Keratinocyte (primary cell): ENCODE results near the gene DDA1. TPM values are rescaled to one million over a fixed set of nuclear protein-coding genes. Genes with fewer than 3 reads are reported as not detected.

ENCODE experiments used
- DNase-seq: peaks from one replicate; pipeline ENCODE4 v3.0.0-alpha.2; 2011; ENCODE audit warnings: low read depth, missing footprints, low spot score
- FAIRE-seq: peaks from 2 replicates; lab custom pipeline; 2011; peaks lifted over from hg19 to GRCh38; lab: Jason Lieb, UNC
- H2AFZ ChIP-seq: 2 replicates; pipeline ENCODE4 v1.6.0; 2012; ENCODE audit warnings: low read length, control low read depth, inconsistent platforms; ENCODE audit not compliant: control insufficient read depth
- H3K27ac ChIP-seq: 2 replicates; pipeline ENCODE4 v1.5.1; 2011; ENCODE audit warnings: low read length; ENCODE audit not compliant: control insufficient read depth, insufficient read depth
- H3K27me3 ChIP-seq: 3 replicates; pipeline ENCODE4 v1.6.0; 2011; ENCODE audit warnings: low read length; ENCODE audit not compliant: control insufficient read depth, insufficient read depth; ENCODE audit errors: extremely low read depth
- H3K36me3 ChIP-seq, 2 experiments: 2 replicates in 1 of 2; 3 replicates in 1 of 2; pipeline ENCODE4 v1.5.1; 2011; ENCODE audit warnings: low read length in 2 of 2, mild to moderate bottlenecking in 1 of 2; ENCODE audit not compliant: control insufficient read depth in 2 of 2, insufficient read depth in 2 of 2; ENCODE audit errors: extremely low read depth in 1 of 2
- H3K4me1 ChIP-seq: 3 replicates; pipeline ENCODE4 v1.5.1; 2011; ENCODE audit warnings: low read length; ENCODE audit not compliant: control insufficient read depth, insufficient read depth; ENCODE audit errors: extremely low read depth
- H3K4me2 ChIP-seq: 3 replicates; pipeline ENCODE4 v1.6.0; 2011; ENCODE audit warnings: low read depth, low read length; ENCODE audit not compliant: control insufficient read depth, insufficient read depth; ENCODE audit errors: extremely low read depth
- H3K4me3 ChIP-seq, 3 experiments: fragments of 200-600 bp in 1 of 3; sonication (generic) in 1 of 3; 2 replicates in 2 of 3; 3 replicates in 1 of 3; pipeline ENCODE4 v1.5.1; 2011 to 2016; ENCODE audit warnings: low read length in 3 of 3, mild to moderate bottlenecking in 3 of 3, control low read depth in 2 of 3, inconsistent platforms in 1 of 3, low read depth in 1 of 3, mixed read lengths in 1 of 3, mixed run types in 1 of 3, moderate library complexity in 1 of 3; ENCODE audit not compliant: control insufficient read depth in 2 of 3, insufficient read depth in 2 of 3; ENCODE audit errors: extremely low read depth in 1 of 3
- H3K79me2 ChIP-seq: 2 replicates; pipeline ENCODE4 v1.6.0; 2012; ENCODE audit warnings: low read length; ENCODE audit not compliant: control insufficient read depth, insufficient read depth
- H3K9ac ChIP-seq: 3 replicates; pipeline ENCODE4 v1.6.0; 2011; ENCODE audit warnings: low read length; ENCODE audit not compliant: control insufficient read depth, insufficient read depth; ENCODE audit errors: extremely low read depth
- H3K9me1 ChIP-seq: 3 replicates; pipeline ENCODE4 v1.6.0; 2011; ENCODE audit warnings: low read length; ENCODE audit not compliant: control insufficient read depth, insufficient read depth; ENCODE audit errors: extremely low read depth
- H3K9me3 ChIP-seq: 2 replicates; pipeline ENCODE4 v1.5.1; 2012; ENCODE audit warnings: low read depth, low read length; ENCODE audit not compliant: control insufficient read depth
- H4K20me1 ChIP-seq: 3 replicates; pipeline ENCODE4 v1.6.0; 2011; ENCODE audit warnings: low read length; ENCODE audit not compliant: control insufficient read depth, insufficient read depth; ENCODE audit errors: extremely low read depth
- EZH2 ChIP-seq: IDR thresholded peaks from one replicate; pipeline ENCODE4 v1.6.1; 2012; ENCODE audit warnings: inconsistent platforms, mild to moderate bottlenecking, low read length, moderate library complexity
- dilution Hi-C: fragments of 300-500 bp; cut with MboI; formaldehyde crosslinking; loops from one replicate; pipeline ENCODE4 v1.7.0; 2020; ENCODE audit warnings: low sequenced_read_pairs; ENCODE audit not compliant: extremely low pct_ligation_motif_present
- polyA plus RNA-seq, 5 experiments: library from polyadenylated mRNA; depleted of rRNA in 3 of 5; stranded (reverse) in 3 of 5; stranded (forward) in 1 of 5; unstranded in 1 of 5; fragments of >200 nt; gene quantifications; 1 replicate in 1 of 5; 2 replicates in 3 of 5; 3 replicates in 1 of 5; pipeline versions ENCODE4 v1.2.1 to v1.2.3, GENCODE V29; 2011 to 2012; ENCODE audit warnings: missing spikeins in 2 of 5, low read depth in 1 of 5, low replicate concordance in 1 of 5
- TF ChIP-seq, protein P1 (sequence below), 3 experiments: IDR thresholded peaks in 1 of 3; conservative IDR thresholded peaks in 1 of 3; optimal IDR thresholded peaks in 1 of 3; 2 replicates in 2 of 3; 3 replicates in 1 of 3; pipeline versions ENCODE3 to v1.5.1; 2011; ENCODE audit warnings: low read length in 3 of 3, mild to moderate bottlenecking in 3 of 3, moderate library complexity in 2 of 3, control low read depth in 1 of 3, inconsistent platforms in 1 of 3; ENCODE audit not compliant: insufficient read depth in 2 of 3; ENCODE audit errors: extremely low read depth in 1 of 3

DDA1 gene
- polyA plus RNA-seq, 1 donor (not counting 4 experiments of a cell fraction or from before 2014, with no cell fraction given): 59.4 TPM

DNA sequence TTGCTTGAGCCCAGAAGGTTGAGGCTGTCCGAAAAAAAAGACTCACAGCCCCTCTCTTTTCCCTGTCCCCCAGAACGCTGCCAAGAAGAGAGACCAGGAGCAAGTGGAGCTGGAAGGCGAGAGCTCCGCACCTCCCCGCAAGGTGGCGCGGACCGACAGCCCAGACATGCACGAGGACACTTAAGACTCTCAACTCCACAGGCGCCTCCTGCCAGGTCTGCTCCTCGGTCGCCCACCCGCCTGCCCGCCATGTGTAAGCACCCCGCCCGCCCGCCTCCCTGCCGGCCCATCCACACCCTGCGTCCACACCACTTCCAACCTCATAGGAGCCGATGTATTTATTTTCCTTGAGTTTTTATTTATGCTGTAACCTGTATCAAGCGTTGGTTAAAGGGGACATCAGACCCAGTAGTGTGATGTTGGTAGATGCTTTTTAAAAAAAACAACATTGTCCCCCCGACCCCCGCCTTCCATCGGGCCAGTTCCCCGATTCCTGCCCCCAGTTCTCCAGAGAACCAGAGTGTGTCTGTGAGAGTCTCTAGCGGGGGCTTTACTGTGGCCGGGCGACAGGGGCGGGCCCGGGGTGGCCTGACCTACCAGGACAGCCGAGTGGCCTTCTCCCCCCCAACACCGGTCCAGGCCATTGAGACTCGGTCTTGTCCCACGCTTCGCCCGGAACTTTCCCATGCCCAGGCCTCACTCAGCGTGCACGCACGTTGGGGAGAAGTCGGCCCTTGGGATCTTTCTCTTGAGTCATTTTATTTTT is 10.3 kb downstream of the DDA1 start:
- Histone ChIP-seq H3K9me3 (no peaks in the 10 kb centered on the region), H3K4me2 (no peak overlapping the region), H3K4me1 (no peaks in the 10 kb centered on the region), H4K20me1 (no peaks in the 10 kb centered on the region), H3K27ac (no peak overlapping the region), H3K27me3 (no peaks in the 10 kb centered on the region), H3K36me3 (peaks cover 24 to 30% of the 10 kb centered on the region in 2 experiments), H3K4me3 (no peak overlapping the region), H3K9ac (no peak overlapping the region), H2AFZ (no peak overlapping the region), H3K79me2 (peaks cover under 1% of the 10 kb centered on the region), H3K9me1 (no peaks in the 10 kb centered on the region)
- dilution Hi-C loops: no loop called here
- no peak for FAIRE-seq
- no peak for DNase-seq
- TF ChIP-seq, protein P1, sequence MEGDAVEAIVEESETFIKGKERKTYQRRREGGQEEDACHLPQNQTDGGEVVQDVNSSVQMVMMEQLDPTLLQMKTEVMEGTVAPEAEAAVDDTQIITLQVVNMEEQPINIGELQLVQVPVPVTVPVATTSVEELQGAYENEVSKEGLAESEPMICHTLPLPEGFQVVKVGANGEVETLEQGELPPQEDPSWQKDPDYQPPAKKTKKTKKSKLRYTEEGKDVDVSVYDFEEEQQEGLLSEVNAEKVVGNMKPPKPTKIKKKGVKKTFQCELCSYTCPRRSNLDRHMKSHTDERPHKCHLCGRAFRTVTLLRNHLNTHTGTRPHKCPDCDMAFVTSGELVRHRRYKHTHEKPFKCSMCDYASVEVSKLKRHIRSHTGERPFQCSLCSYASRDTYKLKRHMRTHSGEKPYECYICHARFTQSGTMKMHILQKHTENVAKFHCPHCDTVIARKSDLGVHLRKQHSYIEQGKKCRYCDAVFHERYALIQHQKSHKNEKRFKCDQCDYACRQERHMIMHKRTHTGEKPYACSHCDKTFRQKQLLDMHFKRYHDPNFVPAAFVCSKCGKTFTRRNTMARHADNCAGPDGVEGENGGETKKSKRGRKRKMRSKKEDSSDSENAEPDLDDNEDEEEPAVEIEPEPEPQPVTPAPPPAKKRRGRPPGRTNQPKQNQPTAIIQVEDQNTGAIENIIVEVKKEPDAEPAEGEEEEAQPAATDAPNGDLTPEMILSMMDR (optimal IDR thresholded peaks at IDR 0.05 in 1 of 3, IDR thresholded peaks at IDR 0.05 in 1 of 3, conservative IDR thresholded peaks at IDR 0.05 in 1 of 3; ENCODE audit: extremely low read depth in 1 of 3, insufficient read depth in 2 of 3, low read length in 3 of 3): no peak
- no peak for TF ChIP-seq EZH2

GRCh38 chr19:17320435-17320834 is 11.1 kb downstream of the DDA1 start:
- TF ChIP-seq, protein P1 (optimal IDR thresholded peaks at IDR 0.05 in 1 of 3, IDR thresholded peaks at IDR 0.05 in 1 of 3, conservative IDR thresholded peaks at IDR 0.05 in 1 of 3; ENCODE audit: extremely low read depth in 1 of 3, insufficient read depth in 2 of 3, low read length in 3 of 3): no peak
- TF ChIP-seq EZH2: no peak
- no peaks in the 10 kb centered on the region for H3K9me1 ChIP-seq
- no peaks in the 10 kb centered on the region for H4K20me1 ChIP-seq
- no peaks in the 10 kb centered on the region for H3K79me2 ChIP-seq
- no peaks in the 10 kb centered on the region for H3K27me3 ChIP-seq
- H3K4me3 ChIP-seq: no peak overlapping the region
- H3K4me2 ChIP-seq: no peak overlapping the region
- no peak overlapping the region for H3K27ac ChIP-seq
- peaks cover 22 to 27% of the 10 kb centered on the region in 2 experiments for H3K36me3 ChIP-seq
- no peak overlapping the region for H3K9ac ChIP-seq
- DNase-seq: no peak
- FAIRE-seq: no peak
- no peaks in the 10 kb centered on the region for H3K4me1 ChIP-seq
- H2AFZ ChIP-seq: no peak overlapping the region
- no peaks in the 10 kb centered on the region for H3K9me3 ChIP-seq
- dilution Hi-C loops: no loop called here
